GM10847 (cell line): Measurements from ENCODE around the gene SDK2.

Source experiments
- POLR2A ChIP-seq: IDR thresholded peaks from 2 replicates; pipeline ENCODE4 v1.6.1; 2011; ENCODE audit not compliant: insufficient read length; ENCODE audit errors: extremely low read depth

The SDK2 gene

GRCh38 chr17:73365906-73366623, 278.2 kb downstream of the SDK2 start:
- TF ChIP-seq POLR2A = no peak

GRCh38 chr17:73365301-73365874, 278.9 kb downstream of the SDK2 start:
- no peak for TF ChIP-seq POLR2A

- no peak for TF ChIP-seq POLR2A
Observed at GRCh38 chr17:73364155-73364522, 280.1 kb downstream of the SDK2 start.

- no peak for TF ChIP-seq POLR2A
Observed at GRCh38 chr17:73363442-73364154, 280.6 kb downstream of the SDK2 start.

- TF ChIP-seq POLR2A = no peak
Observed at GRCh38 chr17:73362697-73363096, 281.5 kb downstream of the SDK2 start.

- TF ChIP-seq POLR2A = no peak
Observed at GRCh38 chr17:73360961-73361761, 283.1 kb downstream of the SDK2 start.

- no peak for TF ChIP-seq POLR2A
Observed at GRCh38 chr17:73359987-73360410, 284.2 kb downstream of the SDK2 start.

- TF ChIP-seq POLR2A = no peak
Observed at GRCh38 chr17:73359352-73359751, 284.9 kb downstream of the SDK2 start.

GRCh38 chr17:73358668-73359067, 285.6 kb downstream of the SDK2 start:
- no peak for TF ChIP-seq POLR2A

- no peak for TF ChIP-seq POLR2A
Observed at GRCh38 chr17:73357981-73358380, 286.3 kb downstream of the SDK2 start.

- TF ChIP-seq POLR2A = no peak
Observed at GRCh38 chr17:73357318-73357717, 286.9 kb downstream of the SDK2 start.

- no peak for TF ChIP-seq POLR2A
Observed at GRCh38 chr17:73356561-73357170, 287.6 kb downstream of the SDK2 start.

GRCh38 chr17:73354423-73355284, 289.6 kb downstream of the SDK2 start:
- no peak for TF ChIP-seq POLR2A

GRCh38 chr17:73352261-73352660, 292.0 kb downstream of the SDK2 start:
- no peak for TF ChIP-seq POLR2A
